ENCODE results near the gene ACSM5. TPM values are rescaled to one million over a fixed set of nuclear protein-coding genes. Genes with fewer than 3 reads are reported as not detected.
"Not testable (repeated sequence)": the region's sequence is repeated elsewhere in the genome, so short reads cannot be mapped to it uniquely, and the experiment has no call there.

ACSM5 gene
- total RNA-seq, 1 experiment from 2014 or later: 0.91 TPM

- DNase-seq (ENCODE audit: low read depth): not testable (repeated sequence)
These were observed 37.5 kb downstream of the ACSM5 start for GRCh38 chr16:20446652-20447393.

DNA sequence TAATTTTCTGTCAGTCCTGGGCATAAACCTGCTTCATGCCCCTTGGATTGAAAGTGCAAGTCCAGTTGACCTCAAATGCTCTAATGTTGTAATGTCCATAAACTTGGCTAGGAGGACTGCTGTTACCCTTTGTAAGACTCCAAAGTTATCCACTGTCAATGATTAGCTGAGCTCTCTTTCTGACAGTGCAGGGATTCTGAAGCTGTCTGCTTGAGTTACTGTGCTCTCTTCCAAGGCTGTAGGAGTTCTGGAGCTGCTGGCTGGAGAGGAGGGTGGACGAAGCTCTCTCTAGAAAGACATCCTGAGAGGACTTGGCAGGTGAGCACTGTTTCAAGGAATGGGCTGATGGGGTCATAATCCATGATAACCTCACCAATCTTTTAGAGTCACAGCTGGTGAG lies 42.0 kb downstream of the ACSM5 start, which contains the start of gene ACSM2A:
Gene ACSM2A, plus strand, starts transcription at position 158 of the 400 bp plus-strand sequence. CDS start 8,594 bp downstream, outside the sequence.
- not testable (repeated sequence) for DNase-seq (ENCODE audit: low read depth)

GRCh38 chr16:20453633-20454032 lies 44.3 kb downstream of the ACSM5 start:
- not testable (repeated sequence) for DNase-seq (ENCODE audit: low read depth)

GRCh38 chr16:20459227-20459626 lies 49.9 kb downstream of the ACSM5 start:
- not testable (repeated sequence) for DNase-seq (ENCODE audit: low read depth)

GRCh38 chr16:20460313-20460712 lies 51.0 kb downstream of the ACSM5 start:
- DNase-seq (ENCODE audit: low read depth): not testable (repeated sequence)

DNA sequence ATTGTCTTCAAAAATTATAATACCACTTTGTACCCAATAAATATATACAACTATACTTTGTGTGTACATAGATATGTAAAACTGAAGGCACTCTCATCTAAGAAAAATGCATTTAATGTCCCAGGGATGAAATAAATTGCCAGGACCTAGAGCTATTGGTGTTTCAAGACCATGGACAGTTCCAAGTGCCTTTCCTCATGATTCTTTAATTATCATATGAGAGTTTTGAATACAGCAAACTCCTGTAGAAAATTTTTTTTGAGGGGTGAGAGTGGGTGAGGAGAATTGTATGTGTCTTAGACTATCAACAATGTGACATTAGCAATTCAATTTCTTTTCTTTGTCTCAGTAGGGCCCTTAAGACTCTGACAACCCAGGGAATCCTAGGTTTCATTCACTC lies 59.6 kb downstream of the ACSM5 start:
- not testable (repeated sequence) for DNase-seq (ENCODE audit: low read depth)

DNA sequence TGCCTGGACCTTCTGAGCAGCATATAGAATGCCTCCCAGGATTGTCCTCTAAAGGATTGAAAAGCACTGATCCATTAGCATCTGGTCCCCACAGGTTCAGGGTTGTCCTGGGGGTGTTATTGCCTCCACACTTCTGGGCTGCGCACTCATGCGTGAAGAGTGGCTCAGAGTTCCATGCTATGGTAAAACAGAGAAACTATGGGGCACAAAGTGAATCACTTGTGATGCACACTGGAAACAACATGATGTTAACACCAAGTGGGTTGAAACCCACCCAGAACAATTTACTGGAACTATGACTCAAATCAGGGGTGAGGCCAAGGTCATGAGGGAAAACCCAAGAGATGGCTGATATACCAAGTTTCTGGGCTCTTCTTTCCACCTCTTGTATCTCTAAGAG lies 60.6 kb downstream of the ACSM5 start:
- not testable (repeated sequence) for DNase-seq (ENCODE audit: low read depth)

DNA sequence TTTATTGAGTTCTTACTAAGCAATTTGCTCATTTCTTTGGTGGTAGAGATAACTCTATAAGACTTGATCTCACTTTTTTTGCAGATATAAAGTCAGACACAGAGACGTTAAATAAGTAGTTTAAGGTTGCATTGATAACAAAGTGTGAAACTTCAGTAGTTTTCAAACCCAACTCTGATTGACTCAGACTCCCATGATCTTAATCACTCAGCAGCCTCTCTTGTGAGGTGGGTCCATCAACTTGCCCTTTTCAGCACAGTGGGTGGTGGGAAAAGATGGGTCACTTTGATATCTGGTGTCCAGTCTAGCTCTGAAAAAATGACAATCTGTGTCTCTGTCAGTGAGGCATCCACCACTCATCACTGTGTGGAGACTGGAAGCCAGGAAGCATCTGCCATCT lies 61.4 kb downstream of the ACSM5 start:
- DNase-seq (ENCODE audit: low read depth): not testable (repeated sequence)

DNA sequence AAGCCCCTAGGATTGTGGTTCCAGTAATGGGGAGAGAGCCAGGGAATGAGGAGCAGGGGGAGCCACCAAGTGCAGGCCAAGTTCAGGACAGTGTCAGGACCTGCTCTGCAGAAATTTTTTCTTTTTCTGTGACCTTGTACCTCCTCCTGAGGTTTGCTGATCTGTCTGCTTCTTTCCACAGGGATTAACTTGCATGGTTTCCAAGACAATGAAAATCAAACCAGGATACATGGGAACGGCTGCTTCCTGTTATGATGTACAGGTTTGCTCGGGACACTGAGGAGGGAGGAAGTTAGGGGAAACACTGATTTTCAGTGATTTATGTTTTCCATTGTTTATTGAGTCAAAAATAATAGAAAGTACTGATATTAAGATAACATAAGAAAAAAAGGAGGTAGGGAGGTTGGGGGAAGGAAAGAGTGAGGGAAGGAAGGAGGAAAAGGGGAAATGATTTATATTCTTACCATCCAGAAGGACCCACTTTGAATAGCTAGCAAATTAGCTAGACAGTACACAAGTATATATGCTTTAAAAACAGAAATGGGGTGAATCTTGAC lies 67.9 kb downstream of the ACSM5 start:
- not testable (repeated sequence) for DNase-seq (ENCODE audit: low read depth)

DNA sequence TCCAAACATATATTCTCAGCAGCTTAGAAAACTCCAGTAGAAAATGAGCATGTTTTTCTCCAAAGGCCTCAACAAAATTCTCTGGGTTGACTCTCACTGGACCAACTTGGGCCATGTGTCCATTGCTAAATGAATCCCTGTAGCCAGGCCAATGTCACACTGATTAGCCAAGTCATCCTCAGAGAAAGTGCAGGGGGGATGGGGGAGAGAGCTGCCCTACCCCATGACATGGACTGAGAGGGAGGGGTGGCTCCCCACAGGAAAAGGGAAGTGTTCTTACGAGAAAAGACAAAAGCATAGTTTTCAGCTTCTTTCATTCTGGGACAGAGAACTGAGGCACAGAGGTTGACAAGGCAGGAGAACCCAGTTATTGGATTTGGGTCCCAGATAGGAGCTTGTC lies 74.7 kb downstream of the ACSM5 start:
- not testable (repeated sequence) for DNase-seq (ENCODE audit: low read depth)

- DNase-seq (ENCODE audit: low read depth): no peak
These were observed 75.4 kb downstream of the ACSM5 start for GRCh38 chr16:20484726-20485125.

- no peak for DNase-seq (ENCODE audit: low read depth)
These were observed 76.1 kb downstream of the ACSM5 start for GRCh38 chr16:20485408-20485807.

Other genes with a start within 250 kb of the ACSM5 start
- not detected in 2 replicates for gene GP2, start 82.0 kb upstream of the ACSM5 start, total RNA-seq (2014; rRNA removed; shearing (Covaris generic))
- gene UMOD, start 56.8 kb upstream of the ACSM5 start, total RNA-seq (2014; rRNA removed; shearing (Covaris generic)): not detected in 2 replicates
- 0.18 TPM in 1 of 2 replicates, not detected in the other for gene PDILT, start 4.8 kb upstream of the ACSM5 start, total RNA-seq (2014; rRNA removed; shearing (Covaris generic))
- not detected in 2 replicates for gene ACSM2A, start 42.0 kb downstream of the ACSM5 start, total RNA-seq (2014; rRNA removed; shearing (Covaris generic))
- not detected in 2 replicates for gene ACSM2B, start 166.8 kb downstream of the ACSM5 start, total RNA-seq (2014; rRNA removed; shearing (Covaris generic))

Measured in Daoy (cell line).